ENCODE measurements around the gene HES6.

HES6 gene

GRCh38 chr2:238230699-238231098, 9.1 kb downstream of the HES6 start:
- no peak overlapping the region for H3K4me2 ChIP-seq (ENCODE audit: low read depth, low read length, poor library complexity, severe bottlenecking)
- no peak overlapping the region for H3K9ac ChIP-seq (ENCODE audit: low read depth, low read length, poor library complexity, severe bottlenecking)

DNA sequence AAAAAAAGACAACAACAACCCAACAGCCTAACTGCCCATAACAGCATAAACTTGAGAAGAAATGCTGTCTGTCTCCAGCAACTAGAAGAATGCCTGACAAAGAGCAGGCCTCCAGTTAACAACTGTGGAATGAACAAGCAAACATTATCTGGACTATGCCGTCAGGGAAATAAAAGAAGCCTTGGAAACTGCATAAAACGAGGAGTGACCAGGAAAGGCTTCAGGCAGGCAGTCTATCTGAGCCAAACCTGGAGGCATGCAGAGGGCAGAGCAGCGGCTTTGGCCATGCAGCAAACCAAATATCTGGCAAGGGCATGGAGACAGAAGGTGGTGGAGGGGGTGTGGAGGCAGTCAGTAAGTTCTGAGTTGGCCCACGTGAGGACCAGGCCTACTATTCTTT, 11.1 kb downstream of the HES6 start:
- H3K9ac ChIP-seq (ENCODE audit: low read depth, low read length, poor library complexity, severe bottlenecking) = no peak overlapping the region
- H3K79me2 ChIP-seq (ENCODE audit: insufficient read depth, low read length) = no peaks in the 10 kb centered on the region
- no peaks in the 10 kb centered on the region for H3K9me2 ChIP-seq (replicated peaks; ENCODE audit: low read depth, low read length)
- no peaks in the 10 kb centered on the region for H3K4me1 ChIP-seq (ENCODE audit: insufficient read depth, low read length, poor library complexity, severe bottlenecking)
- TF ChIP-seq EZH2phosphoT487 (IDR thresholded peaks at IDR 0.05; ENCODE audit: borderline replicate concordance) = no peak
- TF ChIP-seq, protein P1, sequence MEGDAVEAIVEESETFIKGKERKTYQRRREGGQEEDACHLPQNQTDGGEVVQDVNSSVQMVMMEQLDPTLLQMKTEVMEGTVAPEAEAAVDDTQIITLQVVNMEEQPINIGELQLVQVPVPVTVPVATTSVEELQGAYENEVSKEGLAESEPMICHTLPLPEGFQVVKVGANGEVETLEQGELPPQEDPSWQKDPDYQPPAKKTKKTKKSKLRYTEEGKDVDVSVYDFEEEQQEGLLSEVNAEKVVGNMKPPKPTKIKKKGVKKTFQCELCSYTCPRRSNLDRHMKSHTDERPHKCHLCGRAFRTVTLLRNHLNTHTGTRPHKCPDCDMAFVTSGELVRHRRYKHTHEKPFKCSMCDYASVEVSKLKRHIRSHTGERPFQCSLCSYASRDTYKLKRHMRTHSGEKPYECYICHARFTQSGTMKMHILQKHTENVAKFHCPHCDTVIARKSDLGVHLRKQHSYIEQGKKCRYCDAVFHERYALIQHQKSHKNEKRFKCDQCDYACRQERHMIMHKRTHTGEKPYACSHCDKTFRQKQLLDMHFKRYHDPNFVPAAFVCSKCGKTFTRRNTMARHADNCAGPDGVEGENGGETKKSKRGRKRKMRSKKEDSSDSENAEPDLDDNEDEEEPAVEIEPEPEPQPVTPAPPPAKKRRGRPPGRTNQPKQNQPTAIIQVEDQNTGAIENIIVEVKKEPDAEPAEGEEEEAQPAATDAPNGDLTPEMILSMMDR (conservative IDR thresholded peaks at IDR 0.05; ENCODE audit: low read length) = no peak
- H2AFZ ChIP-seq (ENCODE audit: low read length) = no peak overlapping the region
- H3F3A ChIP-seq (ENCODE audit: low read depth) = no peaks in the 10 kb centered on the region
- no peak overlapping the region for H3K4me3 ChIP-seq (ENCODE audit: low read length, poor library complexity, severe bottlenecking)
- H3K4me2 ChIP-seq (ENCODE audit: low read depth, low read length, poor library complexity, severe bottlenecking) = no peak overlapping the region
- H4K20me1 ChIP-seq (ENCODE audit: insufficient read depth, low read length, poor library complexity, severe bottlenecking) = no peaks in the 10 kb centered on the region
- no peaks in the 10 kb centered on the region for H3K36me3 ChIP-seq (ENCODE audit: insufficient read depth, low read length)
- no peaks in the 10 kb centered on the region for H3K27me3 ChIP-seq (ENCODE audit: insufficient read depth, low read length, poor library complexity, severe bottlenecking)
- H3K9me3 ChIP-seq (ENCODE audit: insufficient read depth, low read depth, low read length) = no peaks in the 10 kb centered on the region

More at GRCh38 chr2:238230699-238231098, 9.1 kb downstream of the HES6 start:
- Histone ChIP-seq H2AFZ (ENCODE audit: low read length) (no peak overlapping the region), H3K27me3 (ENCODE audit: insufficient read depth, low read length, poor library complexity, severe bottlenecking) (no peaks in the 10 kb centered on the region), H3K79me2 (ENCODE audit: insufficient read depth, low read length) (no peaks in the 10 kb centered on the region), H3K4me1 (ENCODE audit: insufficient read depth, low read length, poor library complexity, severe bottlenecking) (peaks cover 3% of the 10 kb centered on the region), H4K20me1 (ENCODE audit: insufficient read depth, low read length, poor library complexity, severe bottlenecking) (no peaks in the 10 kb centered on the region), H3K9me3 (ENCODE audit: insufficient read depth, low read depth, low read length) (no peaks in the 10 kb centered on the region), H3K4me3 (ENCODE audit: low read length, poor library complexity, severe bottlenecking) (no peak overlapping the region), H3K36me3 (ENCODE audit: insufficient read depth, low read length) (no peaks in the 10 kb centered on the region), H3K9me2 (replicated peaks; ENCODE audit: low read depth, low read length) (no peaks in the 10 kb centered on the region), H3F3A (ENCODE audit: low read depth) (no peaks in the 10 kb centered on the region)
- no peak for TF ChIP-seq EZH2phosphoT487 (IDR thresholded peaks at IDR 0.05; ENCODE audit: borderline replicate concordance)
- TF ChIP-seq, protein P1 (conservative IDR thresholded peaks at IDR 0.05; ENCODE audit: low read length) = no peak

DNA sequence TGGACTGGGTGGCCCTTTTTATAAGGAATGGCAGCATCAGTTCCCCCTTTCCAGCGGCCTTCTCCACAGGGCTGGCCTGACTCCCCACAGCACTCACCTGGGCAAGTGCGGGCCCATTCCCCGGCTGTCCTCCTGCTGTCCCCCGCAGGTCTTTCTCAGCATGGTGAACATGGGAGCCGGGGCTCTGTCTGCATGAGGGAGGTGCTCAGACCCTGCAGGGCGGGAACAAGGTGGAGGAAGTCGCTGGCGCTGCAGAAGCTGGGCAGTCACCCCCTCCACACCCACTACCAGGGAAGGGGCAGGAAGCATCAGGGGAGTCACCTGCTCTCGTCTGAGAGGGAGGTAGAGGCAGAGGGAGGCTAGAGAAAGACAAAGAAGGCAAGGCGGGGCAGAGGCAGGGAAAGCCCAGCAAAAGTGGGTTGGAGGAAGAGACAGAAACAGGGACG, 12.2 kb downstream of the HES6 start:
- Histone ChIP-seq H3K27me3 (ENCODE audit: insufficient read depth, low read length, poor library complexity, severe bottlenecking) (no peaks in the 10 kb centered on the region), H3F3A (ENCODE audit: low read depth) (no peaks in the 10 kb centered on the region), H3K36me3 (ENCODE audit: insufficient read depth, low read length) (no peaks in the 10 kb centered on the region), H3K4me3 (ENCODE audit: low read length, poor library complexity, severe bottlenecking) (no peak overlapping the region), H3K9me3 (ENCODE audit: insufficient read depth, low read depth, low read length) (no peaks in the 10 kb centered on the region), H4K20me1 (ENCODE audit: insufficient read depth, low read length, poor library complexity, severe bottlenecking) (no peaks in the 10 kb centered on the region), H2AFZ (ENCODE audit: low read length) (0 out of 2 replicates have a peak overlapping the region, but pooled peaks have one; percentile 3), H3K79me2 (ENCODE audit: insufficient read depth, low read length) (no peaks in the 10 kb centered on the region), H3K9me2 (replicated peaks; ENCODE audit: low read depth, low read length) (no peaks in the 10 kb centered on the region), H3K4me1 (ENCODE audit: insufficient read depth, low read length, poor library complexity, severe bottlenecking) (no peaks in the 10 kb centered on the region), H3K9ac (ENCODE audit: low read depth, low read length, poor library complexity, severe bottlenecking) (no peak overlapping the region), H3K4me2 (ENCODE audit: low read depth, low read length, poor library complexity, severe bottlenecking) (no peak overlapping the region)
- no peak for TF ChIP-seq EZH2phosphoT487 (IDR thresholded peaks at IDR 0.05; ENCODE audit: borderline replicate concordance)
- TF ChIP-seq, protein P1 (conservative IDR thresholded peaks at IDR 0.05; ENCODE audit: low read length) = no peak

Data from Loucy (cell line).